ENCODE data around the gene GPC5.

DNA sequence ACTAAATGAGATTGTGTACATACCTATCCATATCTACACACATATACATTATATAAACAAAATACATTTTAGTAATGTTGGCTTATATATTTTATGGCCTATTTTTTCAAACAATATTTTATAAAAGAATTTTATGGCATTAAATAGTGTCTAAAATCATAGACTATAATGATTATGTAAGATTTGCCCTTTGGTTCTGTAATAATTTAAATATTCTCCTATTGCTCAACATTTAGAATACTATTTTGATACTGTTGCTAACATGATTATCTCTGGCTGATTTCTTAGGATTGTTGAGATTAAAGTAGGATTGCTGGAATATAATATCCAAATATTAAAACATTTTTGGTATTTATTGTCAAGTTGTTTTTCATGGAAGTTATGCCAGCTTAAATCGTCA lies 1263.0 kb downstream of the GPC5 start:
- TF ChIP-seq POLR2AphosphoS2 (conservative IDR thresholded peaks at IDR 0.05; ENCODE audit: low read length) (no peak), POLR2A (IDR thresholded peaks at IDR 0.05; ENCODE audit: low read length) (no peak), SMC3 (IDR thresholded peaks at IDR 0.05) (no peak), CHD2 (IDR thresholded peaks at IDR 0.05; ENCODE audit: low read length, partially characterized antibody) (no peak), PHF8 (IDR thresholded peaks at IDR 0.05; ENCODE audit: borderline replicate concordance, low read depth) (no peak)

Data from A549 (cell line).